Gastroesophageal sphincter (tissue), 4 donors: ENCODE data around the gene NDUFS6. TPM values are rescaled to one million over a fixed set of nuclear protein-coding genes. Genes with fewer than 3 reads are reported as not detected.

Experiments
- ATAC-seq: fragments of 150-250 bp; one replicate; pipeline ENCODE4 v1.9.1; 2016; ENCODE audit warnings: mild to moderate bottlenecking, moderate library complexity
- H3K27ac ChIP-seq, 4 donors: fragments of 200-600 bp; sonication (generic) in 3 of 4; 1 replicate in 3 of 4; 2 replicates in 1 of 4; pipeline ENCODE4 v1.5.1; 2016 to 2019
- H3K27me3 ChIP-seq: fragments of 200-600 bp; sonication (generic); one replicate; pipeline ENCODE4 v1.5.1; 2019
- H3K36me3 ChIP-seq, 2 donors: fragments of 200-600 bp; sonication (generic); one replicate each; pipeline ENCODE4 v1.5.1; 2019; ENCODE audit warnings: control low read depth in 1 of 2
- H3K4me1 ChIP-seq, 3 donors: fragments of 200-600 bp; sonication (generic); 1 replicate in 2 of 3; 2 replicates in 1 of 3; pipeline ENCODE4 v1.5.1; 2016 to 2019; ENCODE audit warnings: control low read depth in 2 of 3
- H3K4me3 ChIP-seq, 2 donors: fragments of 200-600 bp; sonication (generic); one replicate each; pipeline ENCODE4 v1.5.1; 2019; ENCODE audit warnings: mild to moderate bottlenecking in 1 of 2, moderate library complexity in 1 of 2
- H3K9me3 ChIP-seq, 3 donors: fragments of 200-600 bp; sonication (generic); one replicate each; pipeline ENCODE4 v1.5.1; 2017 to 2019; ENCODE audit warnings: control low read depth in 2 of 3
- EP300 ChIP-seq: sonication (generic); formaldehyde crosslinking; IDR thresholded peaks from one replicate; pipeline ENCODE4 v1.6.1; 2017; ENCODE audit warnings: antibody characterized with exemption, mild to moderate bottlenecking
- POLR2A ChIP-seq, 2 donors: fragments of 450-650 bp; IDR thresholded peaks; one replicate each; pipeline ENCODE4 v1.6.1; 2017; ENCODE audit warnings: antibody characterized with exemption in 2 of 2, mild to moderate bottlenecking in 2 of 2, moderate library complexity in 1 of 2
- POLR2AphosphoS5 ChIP-seq: sonication (generic); formaldehyde crosslinking; IDR thresholded peaks from one replicate; pipeline ENCODE4 v1.6.1; 2017; ENCODE audit warnings: antibody characterized with exemption
- WGBS, 2 donors: methylation state at CpG; one replicate each; pipeline ENCODE4 v1.1.5; 2018; ENCODE audit warnings: low coverage in 1 of 2; 5-methylcytosine and 5-hydroxymethylcytosine counted together
- total RNA-seq, 4 donors: library from RNA; depleted of rRNA; stranded (reverse); fragments of >200 nt; gene quantifications; one replicate each; pipeline ENCODE4 v1.1.0, GENCODE V29; 2016
- TF ChIP-seq, protein P1 (sequence below), 4 experiments: fragments of 200-600 bp in 2 of 4; fragments of 450-650 bp in 2 of 4; sonication (generic) in 1 of 4; IDR thresholded peaks; one replicate each; pipeline ENCODE4 v1.5.1; 2017 to 2019; ENCODE audit warnings: antibody characterized with exemption in 4 of 4, mild to moderate bottlenecking in 2 of 4, moderate library complexity in 2 of 4

The NDUFS6 gene
- total RNA-seq, 4 donors from 2014 or later = 44.6 to 82.9 (median 51.6) TPM

DNA sequence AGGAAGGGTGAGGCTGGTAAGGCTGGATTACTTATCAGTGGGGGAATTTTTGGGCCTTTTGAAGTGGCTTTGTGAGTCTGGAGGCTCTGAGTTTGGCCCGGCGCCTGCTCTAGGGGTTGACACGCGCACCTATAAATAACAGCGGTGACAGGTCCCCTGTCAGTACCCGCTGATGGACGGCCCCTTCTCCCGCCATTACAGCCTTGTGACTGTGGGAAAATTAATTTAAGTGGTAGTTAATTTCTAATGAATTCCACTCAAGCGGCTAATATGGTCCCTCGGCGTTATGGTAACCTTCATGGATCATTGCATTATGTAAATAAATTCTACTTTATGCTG, 18.0 kb upstream of the NDUFS6 start:
- 34 to 35% methylated on average over 7 to 9 of the region's 11 CpGs for WGBS, 2 donors
- Histone ChIP-seq H3K4me1 (no peaks in the 10 kb centered on the region), H3K9me3 (no peaks in the 10 kb centered on the region), H3K36me3 (no peaks in the 10 kb centered on the region), H3K4me3 (no peak overlapping the region), H3K27me3 (peaks cover 62% of the 10 kb centered on the region), H3K27ac (no peak overlapping the region)
- TF ChIP-seq POLR2A (IDR thresholded peaks at IDR 0.05) (no peak), POLR2AphosphoS5 (no peak), EP300 (no peak)
- TF ChIP-seq, protein P1, sequence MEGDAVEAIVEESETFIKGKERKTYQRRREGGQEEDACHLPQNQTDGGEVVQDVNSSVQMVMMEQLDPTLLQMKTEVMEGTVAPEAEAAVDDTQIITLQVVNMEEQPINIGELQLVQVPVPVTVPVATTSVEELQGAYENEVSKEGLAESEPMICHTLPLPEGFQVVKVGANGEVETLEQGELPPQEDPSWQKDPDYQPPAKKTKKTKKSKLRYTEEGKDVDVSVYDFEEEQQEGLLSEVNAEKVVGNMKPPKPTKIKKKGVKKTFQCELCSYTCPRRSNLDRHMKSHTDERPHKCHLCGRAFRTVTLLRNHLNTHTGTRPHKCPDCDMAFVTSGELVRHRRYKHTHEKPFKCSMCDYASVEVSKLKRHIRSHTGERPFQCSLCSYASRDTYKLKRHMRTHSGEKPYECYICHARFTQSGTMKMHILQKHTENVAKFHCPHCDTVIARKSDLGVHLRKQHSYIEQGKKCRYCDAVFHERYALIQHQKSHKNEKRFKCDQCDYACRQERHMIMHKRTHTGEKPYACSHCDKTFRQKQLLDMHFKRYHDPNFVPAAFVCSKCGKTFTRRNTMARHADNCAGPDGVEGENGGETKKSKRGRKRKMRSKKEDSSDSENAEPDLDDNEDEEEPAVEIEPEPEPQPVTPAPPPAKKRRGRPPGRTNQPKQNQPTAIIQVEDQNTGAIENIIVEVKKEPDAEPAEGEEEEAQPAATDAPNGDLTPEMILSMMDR (IDR thresholded peaks at IDR 0.05) = no peak
- no peak for ATAC-seq

- no peaks in the 10 kb centered on the region for H3K36me3 ChIP-seq
- H3K27ac ChIP-seq = no peak overlapping the region
- 76 to 80% methylated on average over 1 to 7 of the region's 20 CpGs for WGBS, 2 donors
- H3K4me3 ChIP-seq = no peak overlapping the region
- H3K27me3 ChIP-seq = peaks cover 66% of the 10 kb centered on the region
- ATAC-seq = no peak
- H3K4me1 ChIP-seq = no peaks in the 10 kb centered on the region
- TF ChIP-seq, protein P1 (IDR thresholded peaks at IDR 0.05) = no peak
- no peak for TF ChIP-seq POLR2AphosphoS5
- TF ChIP-seq EP300 = no peak
- TF ChIP-seq POLR2A (IDR thresholded peaks at IDR 0.05) = no peak
- H3K9me3 ChIP-seq = no peaks in the 10 kb centered on the region
Measured at GRCh38 chr5:1784197-1785050, 16.8 kb upstream of the NDUFS6 start.

DNA sequence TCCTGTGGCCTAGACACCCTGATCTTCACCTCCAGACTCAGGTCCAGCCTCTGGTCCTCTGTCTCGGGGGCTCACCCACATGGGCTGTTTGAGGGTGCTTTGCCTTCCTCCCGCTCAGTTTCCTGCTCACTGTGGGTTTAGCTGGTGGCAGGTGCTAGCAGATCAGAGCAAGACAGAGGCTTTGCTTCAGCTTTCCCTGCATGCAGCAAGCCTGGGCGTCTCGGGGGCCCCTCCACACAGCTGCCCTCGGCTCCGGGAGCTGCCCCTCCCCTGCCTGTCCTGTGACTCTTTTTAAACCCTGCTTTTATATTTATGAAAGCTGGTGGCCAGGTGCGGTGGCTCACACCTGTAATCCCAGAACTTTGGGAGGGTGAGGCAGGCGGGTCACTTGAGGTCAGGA, 16.1 kb upstream of the NDUFS6 start:
- WGBS, 2 donors = 67 to 76% methylated on average over 5 to 6 of the region's 8 CpGs
- TF ChIP-seq POLR2A (IDR thresholded peaks at IDR 0.05) (no peak), POLR2AphosphoS5 (no peak), EP300 (no peak)
- TF ChIP-seq, protein P1 (IDR thresholded peaks at IDR 0.05) = no peak
- ATAC-seq = no peak
- Histone ChIP-seq H3K27ac (no peak overlapping the region), H3K4me1 (no peaks in the 10 kb centered on the region), H3K9me3 (no peaks in the 10 kb centered on the region), H3K4me3 (no peak overlapping the region), H3K36me3 (no peaks in the 10 kb centered on the region), H3K27me3 (peaks cover 61% of the 10 kb centered on the region)

DNA sequence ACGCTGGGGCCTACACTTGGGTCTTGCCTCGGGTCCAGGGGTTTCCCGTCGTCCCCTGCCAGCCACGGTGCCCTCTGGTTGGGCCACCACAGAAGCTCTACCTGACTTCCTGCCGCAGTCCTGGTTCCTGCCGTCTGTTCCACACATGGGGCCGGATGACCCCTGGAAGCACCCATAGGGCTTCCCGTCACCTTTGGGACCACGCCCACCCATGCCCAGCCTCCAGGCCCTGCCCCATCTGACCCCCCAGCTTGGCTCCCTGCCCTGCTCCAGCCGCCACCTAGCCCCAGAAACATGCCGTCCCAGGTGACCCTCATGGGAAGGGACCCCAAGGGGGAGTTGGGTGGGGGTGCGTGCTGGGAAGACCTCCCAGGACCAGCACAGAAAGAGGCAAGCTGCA, 15.2 kb upstream of the NDUFS6 start:
- Histone ChIP-seq H3K27ac (no peak overlapping the region), H3K36me3 (no peaks in the 10 kb centered on the region), H3K9me3 (no peaks in the 10 kb centered on the region), H3K4me1 (no peaks in the 10 kb centered on the region), H3K27me3 (peaks cover 60% of the 10 kb centered on the region), H3K4me3 (no peak overlapping the region)
- TF ChIP-seq POLR2AphosphoS5 = no peak
- TF ChIP-seq EP300 = no peak
- TF ChIP-seq POLR2A (IDR thresholded peaks at IDR 0.05) = no peak
- TF ChIP-seq, protein P1 (IDR thresholded peaks at IDR 0.05) = no peak
- no CpG with 5 or more reads among the region's 13 CpGs for WGBS, 2 donors
- ATAC-seq = no peak
